Measurements from ENCODE around the gene IL1RL1. TPM values are rescaled to one million over a fixed set of nuclear protein-coding genes. Genes with fewer than 3 reads are reported as not detected.

IL1RL1 gene
- polyA plus RNA-seq, 2 of the 4 experiments (the other 2 are of a cell fraction) = 0.04 to 0.84 TPM

DNA sequence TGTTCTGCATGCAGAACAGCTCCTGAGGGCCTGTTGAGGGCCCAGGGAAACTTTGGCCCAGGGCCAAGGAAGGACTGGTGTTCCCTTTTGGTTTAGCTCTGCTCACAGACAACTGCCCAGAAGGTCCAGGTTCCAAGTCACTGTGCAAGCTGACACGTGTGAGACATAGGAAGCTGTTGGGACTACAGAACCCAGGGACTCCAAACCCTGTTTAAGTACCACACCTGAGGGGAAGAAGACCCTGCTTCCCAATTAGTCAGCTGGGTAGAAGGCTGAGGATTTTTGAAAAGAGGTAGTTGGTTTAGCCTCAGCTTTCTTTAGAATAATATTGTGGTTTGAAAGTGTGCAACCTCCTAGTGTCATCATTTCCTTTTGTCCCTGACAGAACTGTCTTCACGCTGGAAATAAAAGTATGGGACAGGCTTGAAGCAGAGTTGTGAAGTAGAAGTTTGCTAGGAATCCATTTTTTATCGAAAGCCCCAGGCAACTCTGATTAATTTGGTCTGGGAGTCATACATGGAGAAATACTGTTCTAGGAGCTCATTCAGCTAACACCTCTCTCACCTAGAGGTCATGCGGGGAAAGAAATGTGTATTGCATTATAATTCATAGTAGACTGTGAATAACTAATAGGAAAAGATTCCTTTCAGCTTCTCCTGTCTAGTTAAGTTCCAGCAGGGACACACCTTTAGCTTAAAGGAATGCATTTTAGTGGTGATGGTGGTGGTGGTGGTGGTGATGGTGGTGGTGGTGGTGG, 19.9 kb upstream of the IL1RL1 start:
- POLR2A ChIA-PET = no interaction called here

GRCh38 chr2:102294802-102295489, 16.4 kb upstream of the IL1RL1 start:
- peak; percentile 46 to 68; a peak in 3 of 6 replicates for ATAC-seq
- POLR2A ChIA-PET = no interaction called here

More for the DNA sequence above, 19.9 kb upstream of the IL1RL1 start:
- Histone ChIP-seq H3K27ac (no peak overlapping the region), H3K4me3 (no peak overlapping the region), H3K4me2 (no peak overlapping the region), H3K4me1 (no peaks in the 10 kb centered on the region), H3K9me3 (no peaks in the 10 kb centered on the region)
- FAIRE-seq (no peak), DNase-seq (ENCODE audit: low read depth in 1 of 2, low spot score in 1 of 2) (no peak), ATAC-seq (no peak)
- TF ChIP-seq BHLHE40 (IDR thresholded peaks at IDR 0.05; ENCODE audit: low read depth, low read length) = no peak
- no peak for TF ChIP-seq RNF2 (IDR thresholded peaks at IDR 0.05; ENCODE audit: borderline replicate concordance, low read depth)
- TF ChIP-seq, protein P1, sequence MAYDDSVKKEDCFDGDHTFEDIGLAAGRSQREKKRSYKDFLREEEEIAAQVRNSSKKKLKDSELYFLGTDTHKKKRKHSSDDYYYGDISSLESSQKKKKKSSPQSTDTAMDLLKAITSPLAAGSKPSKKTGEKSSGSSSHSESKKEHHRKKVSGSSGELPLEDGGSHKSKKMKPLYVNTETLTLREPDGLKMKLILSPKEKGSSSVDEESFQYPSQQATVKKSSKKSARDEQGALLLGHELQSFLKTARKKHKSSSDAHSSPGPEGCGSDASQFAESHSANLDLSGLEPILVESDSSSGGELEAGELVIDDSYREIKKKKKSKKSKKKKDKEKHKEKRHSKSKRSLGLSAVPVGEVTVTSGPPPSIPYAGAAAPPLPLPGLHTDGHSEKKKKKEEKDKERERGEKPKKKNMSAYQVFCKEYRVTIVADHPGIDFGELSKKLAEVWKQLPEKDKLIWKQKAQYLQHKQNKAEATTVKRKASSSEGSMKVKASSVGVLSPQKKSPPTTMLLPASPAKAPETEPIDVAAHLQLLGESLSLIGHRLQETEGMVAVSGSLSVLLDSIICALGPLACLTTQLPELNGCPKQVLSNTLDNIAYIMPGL (CRISPR knock-in tag; IDR thresholded peaks at IDR 0.05; ENCODE audit: borderline replicate concordance) = no peak
- TF ChIP-seq TP53 (CRISPR knock-in tag; IDR thresholded peaks at IDR 0.05) = no peak
- TF ChIP-seq, protein P2, sequence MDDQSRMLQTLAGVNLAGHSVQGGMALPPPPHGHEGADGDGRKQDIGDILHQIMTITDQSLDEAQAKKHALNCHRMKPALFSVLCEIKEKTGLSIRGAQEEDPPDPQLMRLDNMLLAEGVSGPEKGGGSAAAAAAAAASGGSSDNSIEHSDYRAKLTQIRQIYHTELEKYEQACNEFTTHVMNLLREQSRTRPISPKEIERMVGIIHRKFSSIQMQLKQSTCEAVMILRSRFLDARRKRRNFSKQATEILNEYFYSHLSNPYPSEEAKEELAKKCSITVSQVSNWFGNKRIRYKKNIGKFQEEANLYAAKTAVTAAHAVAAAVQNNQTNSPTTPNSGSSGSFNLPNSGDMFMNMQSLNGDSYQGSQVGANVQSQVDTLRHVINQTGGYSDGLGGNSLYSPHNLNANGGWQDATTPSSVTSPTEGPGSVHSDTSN (IDR thresholded peaks at IDR 0.05) = no peak
- TF ChIP-seq ESRRA (IDR thresholded peaks at IDR 0.05; ENCODE audit: borderline replicate concordance, low read length) = no peak
- TF ChIP-seq PHF8 (IDR thresholded peaks at IDR 0.05; ENCODE audit: borderline replicate concordance, low read depth) = no peak
- TF ChIP-seq CHD2 (IDR thresholded peaks at IDR 0.05; ENCODE audit: low read length, partially characterized antibody) = no peak
- TF ChIP-seq NPAS2 (CRISPR knock-in tag; IDR thresholded peaks at IDR 0.05; ENCODE audit: borderline replicate concordance) = no peak
- TF ChIP-seq HOXA7 (CRISPR knock-in tag; IDR thresholded peaks at IDR 0.05) = no peak
- TF ChIP-seq, protein P3, sequence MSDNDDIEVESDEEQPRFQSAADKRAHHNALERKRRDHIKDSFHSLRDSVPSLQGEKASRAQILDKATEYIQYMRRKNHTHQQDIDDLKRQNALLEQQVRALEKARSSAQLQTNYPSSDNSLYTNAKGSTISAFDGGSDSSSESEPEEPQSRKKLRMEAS (IDR thresholded peaks at IDR 0.05) = no peak
- TF ChIP-seq KDM1A (IDR thresholded peaks at IDR 0.05; ENCODE audit: low read depth) = no peak
- no peak for TF ChIP-seq JUNB (IDR thresholded peaks at IDR 0.05)
- TF ChIP-seq CTCF (IDR thresholded peaks at IDR 0.05) = no peak
- CTCF ChIA-PET = interaction anchor here (0.8 to 1.9 kb wide), 7 partner anchors 10 to 271 kb away, joined by 3 to 5 read pairs (median 3); no protein-coding TSS in a partner anchor
- WGBS (ENCODE audit: missing lambda C conversion rate) = 43% methylated on average over 4 of the region's 4 CpGs

More at GRCh38 chr2:102294802-102295489, 16.4 kb upstream of the IL1RL1 start:
- no peaks in the 10 kb centered on the region for H3K9me3 ChIP-seq
- WGBS (ENCODE audit: missing lambda C conversion rate) = 29% methylated on average over 3 of the region's 3 CpGs
- CTCF ChIA-PET = no interaction called here
- H3K4me2 ChIP-seq = no peak overlapping the region
- H3K4me3 ChIP-seq = no peak overlapping the region
- H3K4me1 ChIP-seq = no peaks in the 10 kb centered on the region
- no peak for FAIRE-seq
- DNase-seq (ENCODE audit: low read depth in 1 of 2, low spot score in 1 of 2) = no peak
- no peak overlapping the region for H3K27ac ChIP-seq
- TF ChIP-seq ATOH8 (CRISPR knock-in tag; IDR thresholded peaks at IDR 0.05; ENCODE audit: low read depth) = no peak
- no peak for TF ChIP-seq FOXS1 (CRISPR knock-in tag; IDR thresholded peaks at IDR 0.05)
- no peak for TF ChIP-seq CBX2 (IDR thresholded peaks at IDR 0.05; ENCODE audit: borderline replicate concordance, low read depth)
- no peak for TF ChIP-seq BHLHE40 (IDR thresholded peaks at IDR 0.05; ENCODE audit: low read depth, low read length)
- TF ChIP-seq ZNF302 (CRISPR knock-in tag; IDR thresholded peaks at IDR 0.05) = no peak
- TF ChIP-seq CEBPB (IDR thresholded peaks at IDR 0.05) = no peak
- TF ChIP-seq HOXA7 (CRISPR knock-in tag; IDR thresholded peaks at IDR 0.05) = no peak
- TF ChIP-seq REST (IDR thresholded peaks at IDR 0.05) = no peak
- TF ChIP-seq CHD4 (IDR thresholded peaks at IDR 0.05; ENCODE audit: borderline replicate concordance) = no peak
- no peak for TF ChIP-seq MYC (IDR thresholded peaks at IDR 0.05; ENCODE audit: borderline replicate concordance, low read length)
